Activated naive CD8-positive, alpha-beta T cell treated with anti-CD3 and anti-CD28 coated beads, Interleukin-2, amount 50 U/mL, for 24 hours (primary cell): ENCODE measurements around the gene CACNA1C.

Source experiments
- ATAC-seq: fragments of 150-1000 bp; cut with Tn5 transposase; one replicate; pipeline ENCODE4 v1.10.0; 2021
- DNase-seq: peaks from one replicate; pipeline ENCODE4 v3.0.0; 2021
- H3K27ac Mint-ChIP-seq: one replicate; pipeline ENCODE4 v1.8.0; 2021; ENCODE audit warnings: mild to moderate bottlenecking, mixed read lengths
- H3K27me3 Mint-ChIP-seq: one replicate; pipeline ENCODE4 v1.8.0; 2021; ENCODE audit warnings: mixed read lengths
- H3K36me3 Mint-ChIP-seq: one replicate; pipeline ENCODE4 v1.8.0; 2021; ENCODE audit warnings: low read depth, mixed read lengths
- H3K4me1 Mint-ChIP-seq: one replicate; pipeline ENCODE4 v1.8.0; 2021; ENCODE audit warnings: mixed read lengths
- H3K4me3 Mint-ChIP-seq: one replicate; pipeline ENCODE4 v1.8.0; 2021; ENCODE audit warnings: mild to moderate bottlenecking, moderate library complexity, mixed read lengths
- H3K9me3 Mint-ChIP-seq: one replicate; pipeline ENCODE4 v1.8.0; 2021; ENCODE audit warnings: mixed read lengths

The CACNA1C gene

DNA sequence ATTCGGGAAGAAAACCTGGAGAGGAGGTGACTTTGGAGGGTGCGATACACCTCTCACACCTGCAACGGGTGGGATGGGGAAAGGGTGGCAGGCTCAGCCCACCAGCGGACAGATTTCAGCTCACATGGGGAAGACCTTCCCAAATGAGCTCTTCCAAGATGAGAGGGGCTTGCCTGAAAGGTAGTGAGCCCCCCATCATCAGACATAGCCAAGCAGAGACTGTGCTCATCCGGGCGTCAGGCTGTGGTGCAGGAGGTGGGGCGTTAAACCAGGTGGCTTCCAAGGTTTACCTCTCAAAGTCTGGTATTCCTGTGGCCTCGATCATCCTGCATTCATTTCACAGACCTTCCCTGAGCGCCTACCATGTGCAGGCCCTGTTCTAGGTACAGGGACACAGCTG lies 636.6 kb downstream of the CACNA1C start:
- ATAC-seq (no peak), DNase-seq (no peak)
- Mint-ChIP-seq H3K27me3 (no peaks in the 10 kb centered on the region), H3K27ac (no peak overlapping the region), H3K4me1 (peaks cover 36% of the 10 kb centered on the region), H3K36me3 (peaks cover 1% of the 10 kb centered on the region), H3K9me3 (no peaks in the 10 kb centered on the region), H3K4me3 (peak overlapping the region; percentile 18)

DNA sequence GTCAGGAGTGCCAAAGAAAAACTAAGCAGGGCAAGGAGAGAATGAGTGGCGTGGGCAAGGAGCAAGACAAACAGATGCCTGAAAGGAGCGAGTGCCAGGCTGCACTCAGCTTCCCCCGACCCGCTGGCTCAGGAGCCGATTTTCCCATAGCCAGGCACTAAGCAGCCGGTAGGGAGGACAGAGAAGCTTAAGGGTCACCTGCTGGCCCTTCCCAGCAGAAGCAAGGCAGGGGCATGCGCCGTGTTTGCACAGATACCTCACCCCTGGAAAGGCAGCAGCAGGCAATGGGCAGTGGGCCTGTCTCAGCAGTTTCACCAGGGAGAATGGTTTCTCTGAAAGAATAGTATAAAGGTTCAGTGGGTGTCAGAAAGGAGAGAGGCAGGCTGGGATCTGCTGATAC lies 637.1 kb downstream of the CACNA1C start:
- H3K4me3 Mint-ChIP-seq: peak overlapping the region; percentile 18

DNA sequence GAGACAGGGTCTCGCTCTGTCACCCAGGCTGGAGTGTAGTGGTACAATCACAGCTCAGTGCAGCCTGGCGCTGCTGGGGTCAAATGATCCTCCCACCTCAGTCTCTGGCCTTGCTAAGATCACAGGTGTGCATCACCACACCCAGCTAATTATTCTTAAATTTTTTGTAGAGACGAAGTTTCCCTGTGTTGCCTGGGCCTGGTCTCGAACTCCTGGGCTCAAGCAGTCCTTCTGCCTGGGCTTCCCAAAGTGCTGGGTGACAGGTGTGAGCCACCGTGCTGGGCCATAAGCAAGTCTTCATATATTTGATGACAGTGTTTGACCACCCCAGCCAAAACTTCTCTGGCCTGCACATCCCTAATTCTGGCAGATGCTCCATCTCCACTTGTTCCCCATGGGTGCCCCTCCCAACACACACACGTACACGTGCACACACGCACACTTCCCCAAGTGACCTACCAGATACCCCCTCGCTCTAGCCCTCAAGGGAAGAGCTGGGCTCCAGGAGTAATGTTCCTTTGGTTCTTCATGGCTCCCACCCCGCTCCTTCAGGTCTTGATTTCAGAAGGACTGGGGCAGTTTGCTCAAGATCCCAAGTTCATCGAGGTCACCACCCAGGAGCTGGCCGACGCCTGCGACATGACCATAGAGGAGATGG lies 637.7 kb downstream of the CACNA1C start:
- no peak for DNase-seq
- Mint-ChIP-seq H3K27ac (peak overlapping the region; percentile 71), H3K4me1 (peaks cover 36% of the 10 kb centered on the region), H3K27me3 (no peaks in the 10 kb centered on the region), H3K36me3 (peaks cover 1% of the 10 kb centered on the region), H3K9me3 (no peaks in the 10 kb centered on the region), H3K4me3 (peak overlapping the region; percentile 87)
- ATAC-seq: no peak

More for the DNA sequence above, 637.1 kb downstream of the CACNA1C start:
- DNase-seq (no peak), ATAC-seq (no peak)
- Mint-ChIP-seq H3K27me3 (no peaks in the 10 kb centered on the region), H3K9me3 (no peaks in the 10 kb centered on the region), H3K36me3 (peaks cover 1% of the 10 kb centered on the region), H3K27ac (no peak overlapping the region), H3K4me1 (peaks cover 36% of the 10 kb centered on the region)

DNA sequence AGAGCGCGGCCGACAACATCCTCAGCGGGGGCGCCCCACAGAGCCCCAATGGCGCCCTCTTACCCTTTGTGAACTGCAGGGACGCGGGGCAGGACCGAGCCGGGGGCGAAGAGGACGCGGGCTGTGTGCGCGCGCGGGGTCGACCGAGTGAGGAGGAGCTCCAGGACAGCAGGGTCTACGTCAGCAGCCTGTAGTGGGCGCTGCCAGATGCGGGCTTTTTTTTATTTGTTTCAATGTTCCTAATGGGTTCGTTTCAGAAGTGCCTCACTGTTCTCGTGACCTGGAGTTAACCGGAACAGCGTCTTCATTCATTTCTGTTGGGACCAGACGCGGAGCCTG lies 638.2 kb downstream of the CACNA1C start:
- ATAC-seq: peak; percentile 75
- no peaks in the 10 kb centered on the region for H3K9me3 Mint-ChIP-seq
- peak overlapping the region; percentile 87 for H3K4me3 Mint-ChIP-seq
- H3K36me3 Mint-ChIP-seq: peaks cover 1% of the 10 kb centered on the region
- DNase-seq: peak; percentile 71
- H3K27ac Mint-ChIP-seq: peak overlapping the region; percentile 71
- peaks cover 37% of the 10 kb centered on the region for H3K4me1 Mint-ChIP-seq
- peaks cover 3% of the 10 kb centered on the region for H3K27me3 Mint-ChIP-seq

DNA sequence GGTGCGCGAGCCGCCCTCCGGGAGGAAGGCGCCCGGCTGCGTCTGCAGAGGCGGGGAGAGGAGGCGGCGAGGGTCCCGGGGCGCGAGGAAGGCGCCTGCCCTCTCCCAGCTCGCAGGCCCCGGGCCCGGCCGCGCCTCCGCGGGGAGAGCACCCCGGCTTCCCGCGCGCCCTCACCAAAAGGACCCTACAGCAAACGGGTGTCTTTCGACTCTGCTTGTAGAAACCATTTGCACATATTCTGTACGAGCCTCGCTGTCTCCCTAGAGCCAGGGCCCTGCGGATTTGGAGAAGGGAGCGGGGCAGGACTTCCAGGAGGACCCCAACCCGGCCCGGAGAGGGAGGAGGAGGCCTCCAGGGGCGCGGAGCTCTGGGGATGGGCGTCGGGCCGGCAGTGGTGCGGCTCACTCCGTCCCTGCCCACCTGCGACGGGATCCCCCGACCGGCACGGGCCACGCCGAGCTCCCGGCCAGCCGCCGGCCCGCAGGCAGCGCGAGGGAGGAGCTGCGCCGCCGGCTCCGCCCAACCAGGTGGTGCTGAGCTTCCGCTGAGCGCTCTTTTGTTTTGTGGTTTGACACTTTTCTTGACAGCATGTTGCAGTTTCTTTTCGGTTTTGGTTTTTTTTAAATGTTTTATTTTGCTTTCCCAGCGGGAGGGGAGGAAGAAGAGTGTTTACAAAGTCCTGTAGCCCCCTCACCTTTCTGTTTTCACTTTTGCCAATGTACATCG lies 638.7 kb downstream of the CACNA1C start:
- ATAC-seq (peak; percentile 76), DNase-seq (peak; percentile 58)
- Mint-ChIP-seq H3K4me1 (peaks cover 42% of the 10 kb centered on the region), H3K27ac (peak overlapping the region; percentile 88), H3K27me3 (peaks cover 4% of the 10 kb centered on the region), H3K9me3 (no peaks in the 10 kb centered on the region), H3K4me3 (peak overlapping the region; percentile 87), H3K36me3 (peaks cover 1% of the 10 kb centered on the region)

DNA sequence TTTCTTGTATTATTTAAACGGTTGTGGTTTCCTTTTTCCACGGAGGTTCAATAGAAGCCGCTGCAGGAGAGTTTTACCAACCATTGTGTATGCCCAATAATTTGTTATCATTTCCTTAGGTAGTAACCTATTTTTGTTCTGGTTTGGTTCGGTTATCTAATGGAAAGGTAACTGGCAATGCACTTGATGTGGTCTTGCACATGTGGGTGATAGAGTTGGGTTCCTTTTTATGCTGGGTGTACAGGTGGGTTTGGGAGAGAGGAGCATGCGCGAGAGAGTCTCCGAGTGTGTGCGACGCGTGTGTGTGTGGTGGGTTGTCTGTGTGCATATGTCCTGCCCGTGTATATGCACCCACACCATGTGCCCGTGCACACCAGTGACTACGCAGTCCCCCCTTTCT lies 639.3 kb downstream of the CACNA1C start:
- peak; percentile 15 for DNase-seq

DNA sequence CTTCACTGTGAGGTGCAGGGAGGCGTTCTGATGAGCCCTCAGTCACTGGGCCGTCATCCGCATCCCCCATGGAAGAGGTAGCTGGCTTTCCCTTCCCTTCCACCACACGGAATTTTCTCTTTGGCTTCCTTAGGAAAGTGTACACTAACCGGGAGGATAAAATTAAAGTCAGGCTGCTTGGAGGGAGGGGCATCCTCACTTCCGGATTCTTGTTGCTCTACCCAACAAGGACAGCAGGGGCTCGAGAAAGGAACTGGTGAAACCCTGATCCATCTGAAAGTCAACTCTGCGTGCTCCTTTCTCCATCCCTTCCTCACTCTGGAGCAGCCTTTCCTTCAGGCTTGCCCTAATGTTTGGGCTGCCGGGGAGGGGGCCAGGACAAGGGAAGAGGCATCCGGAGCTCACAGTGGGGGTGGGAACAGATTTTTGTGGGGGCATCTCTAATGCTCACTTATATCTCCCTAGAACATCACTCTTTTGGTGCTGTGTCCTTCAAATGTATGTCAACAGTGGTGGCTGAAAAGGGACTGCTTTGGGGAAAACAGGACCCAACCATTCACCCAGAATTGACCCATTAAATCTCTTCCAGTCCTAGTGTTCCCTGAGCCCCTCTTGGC lies 640.6 kb downstream of the CACNA1C start:
- ATAC-seq (no peak), DNase-seq (no peak)
- no peak overlapping the region for H3K27ac Mint-ChIP-seq
- H3K9me3 Mint-ChIP-seq: no peaks in the 10 kb centered on the region
- no peak overlapping the region for H3K4me3 Mint-ChIP-seq
- peaks cover 10% of the 10 kb centered on the region for H3K27me3 Mint-ChIP-seq
- peaks cover 42% of the 10 kb centered on the region for H3K4me1 Mint-ChIP-seq
- no peaks in the 10 kb centered on the region for H3K36me3 Mint-ChIP-seq

More for the DNA sequence above, 639.3 kb downstream of the CACNA1C start:
- Mint-ChIP-seq H3K36me3 (peaks cover 1% of the 10 kb centered on the region), H3K4me3 (peak overlapping the region; percentile 87), H3K9me3 (no peaks in the 10 kb centered on the region), H3K27me3 (peaks cover 6% of the 10 kb centered on the region), H3K27ac (peak overlapping the region; percentile 88), H3K4me1 (peaks cover 42% of the 10 kb centered on the region)
- peak; percentile 6 for ATAC-seq

DNA sequence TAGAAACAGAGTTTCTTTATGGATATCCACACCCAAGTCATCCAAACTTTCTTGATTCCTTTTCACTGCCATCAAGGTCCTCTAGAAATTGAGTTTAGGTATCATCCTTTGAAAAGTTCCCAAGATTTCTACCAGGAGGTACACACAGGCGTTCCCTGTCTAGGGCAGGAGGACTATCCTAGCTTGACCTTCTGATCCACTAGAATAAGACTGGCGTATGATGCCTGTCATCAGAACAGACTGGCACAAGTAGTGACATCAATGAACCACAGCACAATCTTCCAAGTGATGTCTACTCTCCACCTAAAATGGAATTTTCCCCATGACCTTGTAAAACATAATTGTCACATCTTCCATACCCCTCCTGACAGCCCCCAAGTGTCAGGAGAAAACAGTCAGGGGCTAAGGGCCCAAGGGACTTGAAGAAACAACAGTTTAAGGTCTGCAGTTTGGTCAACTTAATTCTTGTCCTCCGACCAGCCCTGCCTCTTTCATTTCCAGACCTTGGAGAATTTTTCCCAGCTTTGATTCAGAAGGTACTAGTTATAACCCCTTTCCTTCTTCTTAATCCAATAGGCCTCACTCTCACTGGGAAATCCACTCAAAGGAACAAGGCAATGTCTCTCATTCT lies 641.3 kb downstream of the CACNA1C start:
- H3K27me3 Mint-ChIP-seq: peaks cover 16% of the 10 kb centered on the region
- DNase-seq (no peak), ATAC-seq (no peak)
- no peak overlapping the region for H3K4me3 Mint-ChIP-seq
- peaks cover 39% of the 10 kb centered on the region for H3K4me1 Mint-ChIP-seq
- H3K27ac Mint-ChIP-seq: no peak overlapping the region
- H3K36me3 Mint-ChIP-seq: no peaks in the 10 kb centered on the region
- H3K9me3 Mint-ChIP-seq: no peaks in the 10 kb centered on the region

DNA sequence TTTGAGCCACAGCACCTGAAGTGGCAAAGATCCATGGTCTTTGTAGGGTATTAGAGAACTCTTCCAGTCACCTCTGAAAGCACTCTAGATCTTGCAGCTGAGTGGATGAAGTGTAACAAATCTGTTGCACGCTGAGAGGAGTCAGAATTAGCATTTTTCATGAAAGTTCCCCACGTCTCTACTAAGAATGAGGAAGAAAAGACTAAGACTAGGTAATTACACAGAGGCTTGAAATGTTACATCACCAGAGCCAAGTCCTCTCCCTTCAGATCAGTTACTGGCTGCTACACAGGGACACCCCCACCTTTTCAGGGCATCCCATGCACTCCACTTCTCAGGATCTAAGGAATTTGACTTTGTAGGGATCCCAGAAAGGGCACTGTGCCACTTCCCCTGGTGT lies 643.3 kb downstream of the CACNA1C start:
- ATAC-seq: no peak
- DNase-seq: no peak
- Mint-ChIP-seq H3K27me3 (peaks cover 20% of the 10 kb centered on the region), H3K4me3 (no peak overlapping the region), H3K36me3 (no peaks in the 10 kb centered on the region), H3K4me1 (peaks cover 22% of the 10 kb centered on the region), H3K27ac (peak overlapping the region; percentile 22), H3K9me3 (no peaks in the 10 kb centered on the region)

DNA sequence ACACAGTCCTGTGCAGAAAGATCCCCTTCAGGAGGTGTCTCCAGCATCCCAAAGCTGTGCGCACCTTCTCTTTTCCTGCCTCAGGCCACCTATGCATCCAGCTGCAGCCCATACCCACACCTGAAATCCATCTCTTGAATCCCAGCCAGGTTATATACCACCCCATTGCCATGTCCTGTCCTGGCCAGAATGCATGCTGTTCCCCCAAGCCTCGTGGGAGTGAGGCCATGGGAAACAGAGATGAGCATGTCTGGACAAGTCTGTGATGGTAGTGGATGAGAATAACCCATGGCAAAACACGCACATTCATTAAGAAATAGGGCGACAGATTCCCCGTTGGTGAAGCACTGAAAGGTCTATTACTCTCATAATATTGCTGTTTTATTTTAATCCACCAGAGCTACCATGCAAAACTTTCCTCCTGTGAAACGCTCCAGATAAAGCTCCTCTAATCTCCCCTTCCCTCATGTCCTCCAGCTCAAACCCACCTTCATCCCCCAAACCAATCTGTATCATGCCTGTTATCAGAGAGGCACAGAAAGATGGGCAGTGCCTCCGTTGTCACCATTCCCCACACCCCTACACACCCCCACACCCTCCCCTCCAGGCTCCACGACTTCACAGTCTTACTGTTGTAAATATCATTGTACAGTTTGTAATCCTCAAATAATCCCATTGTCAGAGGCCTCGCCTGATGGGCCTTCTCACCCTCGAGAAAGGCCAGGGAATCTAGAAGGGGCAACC lies 644.4 kb downstream of the CACNA1C start:
- H3K27me3 Mint-ChIP-seq: peaks cover 20% of the 10 kb centered on the region
- H3K4me3 Mint-ChIP-seq: no peak overlapping the region

DNA sequence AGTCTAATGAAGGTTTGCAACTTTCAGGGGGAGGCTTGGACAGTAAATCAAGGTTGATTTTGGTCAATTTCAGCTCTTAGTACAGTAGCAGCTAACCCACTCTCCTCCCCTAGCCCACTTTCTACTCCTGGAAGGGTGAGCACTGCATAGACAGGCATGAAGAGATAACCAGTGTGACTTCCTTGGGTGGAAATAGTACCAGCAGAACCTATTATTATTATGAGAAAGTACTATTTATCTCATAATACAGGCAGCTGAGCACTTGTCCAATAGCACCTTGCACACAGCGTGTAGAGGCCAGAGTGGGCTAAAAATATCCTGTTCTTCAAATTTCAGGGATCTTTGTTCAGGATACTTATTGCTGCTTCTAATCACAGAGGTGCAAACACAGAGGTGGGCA lies 645.8 kb downstream of the CACNA1C start:
- peaks cover 24% of the 10 kb centered on the region for H3K27me3 Mint-ChIP-seq
- no peaks in the 10 kb centered on the region for H3K36me3 Mint-ChIP-seq
- H3K4me3 Mint-ChIP-seq: no peak overlapping the region
- peaks cover 5% of the 10 kb centered on the region for H3K4me1 Mint-ChIP-seq
- ATAC-seq (no peak), DNase-seq (no peak)
- no peak overlapping the region for H3K27ac Mint-ChIP-seq
- H3K9me3 Mint-ChIP-seq: no peaks in the 10 kb centered on the region

More for the DNA sequence above, 644.4 kb downstream of the CACNA1C start:
- peaks cover 16% of the 10 kb centered on the region for H3K4me1 Mint-ChIP-seq
- no peak overlapping the region for H3K27ac Mint-ChIP-seq
- H3K9me3 Mint-ChIP-seq: no peaks in the 10 kb centered on the region
- no peaks in the 10 kb centered on the region for H3K36me3 Mint-ChIP-seq
- ATAC-seq: no peak
- DNase-seq: no peak

DNA sequence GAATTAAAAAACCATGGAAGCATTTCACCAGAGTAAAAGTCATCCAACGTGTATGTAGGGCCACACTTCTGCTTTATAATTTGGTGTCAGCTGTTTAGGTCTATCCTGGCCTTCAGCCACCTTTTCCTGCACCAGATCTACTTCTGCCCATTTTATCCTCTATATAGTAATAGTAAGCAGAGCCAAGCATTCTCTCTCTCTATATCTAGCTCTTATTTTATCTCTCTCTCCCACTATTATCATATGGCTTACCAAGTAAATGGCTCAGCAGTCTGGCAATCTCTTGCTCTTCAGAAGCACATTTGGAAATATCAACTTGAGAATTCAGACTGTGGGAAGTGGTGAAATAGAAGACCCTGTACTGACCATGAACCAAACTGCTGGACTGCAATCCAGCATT lies 657.9 kb downstream of the CACNA1C start:
- no peaks in the 10 kb centered on the region for H3K27me3 Mint-ChIP-seq
- no peak overlapping the region for H3K27ac Mint-ChIP-seq
- DNase-seq (no peak), ATAC-seq (no peak)
- H3K4me3 Mint-ChIP-seq: no peak overlapping the region
- H3K4me1 Mint-ChIP-seq: no peaks in the 10 kb centered on the region
- peaks cover 17% of the 10 kb centered on the region for H3K9me3 Mint-ChIP-seq
- H3K36me3 Mint-ChIP-seq: no peaks in the 10 kb centered on the region

DNA sequence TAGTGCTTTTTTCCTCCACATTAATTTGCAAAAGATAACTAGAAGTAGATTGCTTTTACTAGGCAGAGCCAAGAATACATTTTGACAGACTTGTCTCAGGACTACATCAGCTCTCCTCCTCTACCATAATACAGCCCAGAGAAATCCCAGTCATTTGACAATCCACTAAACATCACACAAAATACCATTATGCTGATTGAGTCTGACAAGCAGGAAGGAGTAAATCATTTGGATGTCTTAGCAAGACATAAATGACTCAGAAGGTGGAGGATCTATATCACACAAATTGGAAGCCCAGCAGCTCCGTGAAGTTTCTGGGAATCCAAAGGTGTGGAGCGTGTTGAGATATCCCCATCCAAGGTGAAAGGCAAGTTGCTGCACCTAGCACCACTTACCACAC lies 666.6 kb downstream of the CACNA1C start:
- H3K9me3 Mint-ChIP-seq: no peaks in the 10 kb centered on the region
- no peak overlapping the region for H3K27ac Mint-ChIP-seq
- H3K4me1 Mint-ChIP-seq: no peaks in the 10 kb centered on the region
- no peaks in the 10 kb centered on the region for H3K36me3 Mint-ChIP-seq
- H3K27me3 Mint-ChIP-seq: peaks cover 6% of the 10 kb centered on the region
- H3K4me3 Mint-ChIP-seq: no peak overlapping the region
- ATAC-seq: no peak
- DNase-seq: no peak

DNA sequence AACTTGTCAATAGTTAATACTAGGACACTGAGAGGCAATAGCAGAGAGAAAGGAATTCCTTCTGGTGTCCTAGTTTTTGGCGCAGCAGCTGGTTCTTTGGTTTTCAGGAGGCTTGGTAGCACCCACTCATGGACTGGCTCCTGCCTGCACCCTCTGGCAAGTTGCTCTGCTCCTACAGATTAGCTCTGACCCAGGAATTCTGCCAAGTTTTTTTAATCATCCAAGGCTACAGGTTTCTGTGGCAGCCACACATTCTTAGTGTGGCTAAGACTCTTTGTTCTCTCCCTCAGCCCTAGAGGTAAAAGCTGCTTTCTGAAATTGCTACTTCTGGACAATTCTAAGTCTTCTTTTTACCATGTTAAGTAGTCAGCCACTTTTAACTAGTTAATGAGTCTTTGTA lies 670.0 kb downstream of the CACNA1C start:
- no peaks in the 10 kb centered on the region for H3K9me3 Mint-ChIP-seq
- ATAC-seq (no peak), DNase-seq (no peak)
- H3K27me3 Mint-ChIP-seq: no peaks in the 10 kb centered on the region
- H3K4me1 Mint-ChIP-seq: no peaks in the 10 kb centered on the region
- no peak overlapping the region for H3K27ac Mint-ChIP-seq
- H3K36me3 Mint-ChIP-seq: no peaks in the 10 kb centered on the region
- H3K4me3 Mint-ChIP-seq: no peak overlapping the region
